Fibroblast of skin of scalp (primary cell): Measurements from ENCODE around the gene PLSCR3.

Source experiments
- DNase-seq: peaks from one replicate; pipeline ENCODE4 v3.0.0-alpha.2; 2013

Gene PLSCR3

DNA sequence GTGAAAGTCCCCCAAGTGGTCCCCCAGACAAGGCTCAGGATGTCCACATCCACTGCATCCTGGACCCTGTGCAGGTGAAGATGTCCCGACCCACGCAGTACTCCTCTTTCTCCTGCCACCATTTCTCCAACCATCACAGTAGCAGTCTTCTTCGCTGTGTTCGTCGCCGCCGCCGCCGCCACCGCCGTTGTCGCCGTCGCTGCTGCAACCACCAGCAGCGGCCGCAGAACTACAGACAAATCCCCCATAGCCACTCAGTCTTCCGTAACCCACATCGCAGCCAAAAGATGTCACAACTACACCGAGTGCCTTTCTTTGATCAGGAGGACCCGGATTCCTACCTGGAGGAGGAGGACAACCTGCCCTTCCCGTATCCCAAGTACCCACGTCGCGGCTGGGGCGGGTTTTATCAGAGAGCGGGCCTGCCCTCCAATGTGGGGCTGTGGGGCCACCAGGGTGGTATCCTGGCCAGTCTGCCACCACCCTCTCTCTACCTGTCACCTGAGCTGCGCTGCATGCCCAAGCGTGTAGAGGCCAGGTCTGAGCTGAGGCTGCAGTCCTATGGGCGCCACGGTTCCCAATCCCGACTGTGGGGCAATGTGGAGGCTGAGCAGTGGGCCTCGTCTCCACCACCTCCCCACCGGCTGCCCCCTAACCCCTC lies 32.0 kb upstream of the PLSCR3 start:
- DNase-seq, result no peak

DNA sequence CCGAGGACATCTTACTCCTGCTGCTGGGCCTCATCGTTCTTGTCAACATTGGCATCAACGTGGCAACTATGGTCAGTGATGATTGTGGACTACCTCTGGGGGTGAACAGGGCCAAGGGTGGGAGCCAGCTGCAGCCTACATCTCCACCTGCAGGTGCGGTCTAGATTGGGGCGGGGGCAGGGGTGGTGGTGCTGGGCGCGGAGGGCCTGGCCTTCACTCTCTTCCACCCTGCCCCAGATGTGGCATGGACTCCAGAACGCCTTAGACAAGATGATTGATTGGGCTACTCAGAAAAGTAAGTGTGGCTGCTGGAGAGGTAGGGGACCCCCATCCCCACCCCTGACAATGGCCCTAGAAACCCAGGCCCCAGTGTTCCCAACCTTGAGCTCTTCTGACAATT lies 31.4 kb upstream of the PLSCR3 start:
- DNase-seq, result no peak

GRCh38 chr17:7425316-7425715 lies 31.0 kb upstream of the PLSCR3 start, which contains the start of gene SPEM2:
SPEM2 (plus strand) TSS chr17:7425616; CDS start chr17:7425689, 73 bp downstream.
- no peak for DNase-seq

DNA sequence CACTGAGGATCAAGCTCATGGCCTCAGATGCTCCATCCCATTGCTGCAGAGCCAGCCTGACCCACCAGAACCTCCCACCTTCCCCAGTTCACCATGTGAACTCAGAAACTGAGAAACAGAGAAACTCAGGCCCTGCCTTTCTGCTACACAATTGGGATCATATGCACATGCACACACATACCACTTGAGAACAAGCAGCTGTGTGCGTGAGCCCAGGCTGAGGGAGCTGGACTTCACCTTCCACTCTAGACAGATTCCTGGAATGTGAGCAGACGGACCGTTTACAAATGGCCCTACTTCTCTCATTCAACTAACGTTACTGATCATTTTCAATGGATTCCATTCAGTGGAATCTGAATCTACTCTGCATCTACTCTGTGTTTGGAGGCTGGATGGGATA lies 29.4 kb upstream of the PLSCR3 start:
- DNase-seq, result no peak

DNA sequence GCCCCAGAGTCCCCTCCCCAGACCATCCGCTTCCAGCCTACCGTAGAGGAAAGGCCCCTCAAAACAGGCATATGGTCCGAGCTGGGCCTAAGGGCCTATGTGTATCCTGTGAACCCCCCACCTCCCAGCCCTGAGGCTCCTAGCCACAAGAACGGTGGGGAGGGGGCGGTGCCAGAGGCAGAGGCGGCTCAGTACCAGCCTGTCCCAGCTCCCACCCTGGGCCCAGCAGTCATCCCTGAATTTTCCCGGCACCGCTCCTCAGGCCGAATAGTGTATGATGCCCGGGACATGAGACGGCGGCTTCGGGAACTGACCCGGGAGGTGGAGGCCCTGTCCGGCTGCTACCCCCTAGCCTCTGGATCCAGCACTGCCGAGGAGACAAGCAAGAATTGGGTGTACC lies 26.9 kb upstream of the PLSCR3 start:
- no peak for DNase-seq

DNA sequence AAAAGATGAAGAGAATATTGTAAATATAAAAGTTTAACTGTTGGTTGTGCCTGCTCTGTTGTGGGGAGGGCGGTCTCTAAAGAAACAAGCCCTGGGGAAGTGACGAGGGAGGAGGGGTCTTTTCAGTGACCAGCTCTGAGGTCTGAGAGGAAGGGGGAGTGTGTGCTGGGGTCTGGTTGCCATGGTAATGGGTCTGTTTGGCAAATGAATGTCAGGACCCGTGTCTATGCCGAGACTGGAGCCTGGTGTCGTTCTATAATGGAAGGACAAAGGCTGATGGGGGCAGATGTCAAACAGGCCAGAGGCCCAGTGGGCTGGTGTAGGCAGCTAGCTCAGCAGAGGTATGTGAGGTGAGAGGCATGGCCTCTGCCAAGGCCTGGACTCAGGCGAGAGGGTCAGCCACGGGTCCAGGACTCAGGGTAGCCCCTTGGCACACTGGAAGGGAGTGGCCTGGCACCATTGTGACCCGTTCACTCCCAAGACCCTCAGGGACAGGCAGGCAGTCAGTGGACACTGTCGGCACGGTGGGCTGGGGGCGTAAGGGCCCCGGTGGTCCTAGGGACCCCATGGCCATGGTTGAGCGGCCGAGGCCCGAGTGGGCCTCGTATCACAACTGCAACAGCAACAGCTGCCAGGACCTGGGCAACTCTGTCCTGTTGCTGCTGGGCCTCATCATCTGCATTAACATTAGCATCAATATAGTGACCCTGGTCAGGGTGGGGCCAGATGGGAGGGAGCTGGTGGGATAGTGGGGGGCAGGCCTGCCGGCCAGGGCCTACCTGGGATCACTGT lies 25.7 kb upstream of the PLSCR3 start, which contains the start of gene SPEM1:
Gene SPEM1 (plus strand): TSS at position 506 of the 792 bp plus-strand sequence. CDS start 61 bp downstream, at position 567.
- no peak for DNase-seq

- no peak for DNase-seq
Observed at GRCh38 chr17:7418472-7419152, 24.3 kb upstream of the PLSCR3 start.

GRCh38 chr17:7417056-7417655 lies 22.8 kb upstream of the PLSCR3 start:
- no peak for DNase-seq

DNA sequence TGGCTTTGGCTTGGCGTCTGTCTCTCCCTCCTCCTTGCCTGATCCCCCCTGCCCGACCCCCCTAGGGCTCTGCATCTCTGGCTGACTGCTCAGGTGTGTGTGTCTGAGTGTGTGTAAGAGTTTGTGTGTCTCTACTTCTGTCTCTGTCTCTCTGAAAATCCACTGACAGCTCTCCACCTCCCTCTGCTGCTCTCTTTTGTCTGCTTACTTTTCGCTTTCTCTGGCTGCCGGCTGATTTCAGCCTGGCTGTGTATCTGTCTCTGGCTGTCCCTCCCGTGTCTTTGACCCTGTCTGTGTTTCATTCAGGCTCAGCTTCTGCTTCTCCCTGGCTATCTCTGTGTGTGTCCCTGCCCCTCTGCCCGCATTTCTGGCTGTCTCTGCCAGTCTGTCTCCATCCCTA lies 22.0 kb upstream of the PLSCR3 start:
- no peak for DNase-seq

GRCh38 chr17:7415784-7416183 lies 21.5 kb upstream of the PLSCR3 start:
- DNase-seq, result no peak

DNA sequence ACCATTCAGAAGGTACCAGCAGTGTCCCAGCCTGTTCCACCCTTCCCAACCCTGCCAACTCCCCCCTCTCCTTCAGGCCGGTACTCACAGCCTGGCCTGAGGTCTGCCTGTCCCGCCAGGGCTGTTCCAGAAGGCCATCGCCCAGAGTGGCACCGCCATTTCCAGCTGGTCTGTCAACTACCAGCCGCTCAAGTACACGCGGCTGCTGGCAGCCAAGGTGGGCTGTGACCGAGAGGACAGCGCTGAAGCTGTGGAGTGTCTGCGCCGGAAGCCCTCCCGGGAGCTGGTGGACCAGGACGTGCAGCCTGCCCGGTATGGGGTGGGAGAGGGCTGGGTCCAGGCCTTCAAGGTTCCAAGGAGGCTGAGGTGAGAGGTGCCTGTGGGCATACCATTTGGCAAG lies 20.5 kb upstream of the PLSCR3 start:
- DNase-seq, result no peak

GRCh38 chr17:7413346-7413985 lies 19.1 kb upstream of the PLSCR3 start:
- DNase-seq, result peak; percentile 38

- DNase-seq, result no peak
Observed at GRCh38 chr17:7411427-7411750, 17.1 kb upstream of the PLSCR3 start.

DNA sequence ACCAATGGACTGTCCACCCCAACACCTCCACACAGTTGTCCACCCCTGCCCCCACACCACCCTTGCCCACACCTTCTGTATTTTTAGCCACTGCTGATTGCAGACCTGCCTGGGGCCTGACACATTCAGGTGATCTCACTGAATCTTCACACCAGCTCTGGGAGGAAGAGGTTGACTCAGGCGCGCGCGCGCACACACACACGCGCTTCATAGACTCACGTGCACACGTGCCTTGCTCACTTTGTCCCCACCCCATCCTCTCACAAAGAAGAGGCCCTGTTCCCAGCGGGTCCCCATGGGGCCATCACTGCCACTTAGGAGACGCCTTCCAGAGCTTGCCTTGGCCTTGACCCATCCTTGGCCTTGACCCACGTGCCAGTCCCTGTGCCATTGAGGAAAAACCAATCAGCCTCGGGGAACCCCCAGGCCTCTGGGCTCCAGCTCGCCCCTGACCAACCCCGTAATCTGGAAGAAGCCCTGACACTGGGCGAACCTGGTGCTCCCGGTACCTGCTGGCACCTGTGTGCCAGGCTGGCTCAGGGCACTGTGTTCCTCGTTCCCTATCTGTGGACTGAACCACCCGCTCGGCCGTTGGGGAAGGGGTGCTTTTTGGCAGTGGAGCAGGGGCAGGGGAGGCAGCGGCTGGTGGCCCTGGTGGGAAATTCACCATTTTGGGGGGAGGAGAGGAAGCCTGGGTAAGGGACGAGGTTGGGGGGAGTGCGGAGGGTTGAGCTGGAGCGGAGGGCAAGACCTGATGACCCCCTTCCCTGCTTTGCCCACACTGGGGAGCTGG lies 16.5 kb upstream of the PLSCR3 start:
- DNase-seq, result no peak

DNA sequence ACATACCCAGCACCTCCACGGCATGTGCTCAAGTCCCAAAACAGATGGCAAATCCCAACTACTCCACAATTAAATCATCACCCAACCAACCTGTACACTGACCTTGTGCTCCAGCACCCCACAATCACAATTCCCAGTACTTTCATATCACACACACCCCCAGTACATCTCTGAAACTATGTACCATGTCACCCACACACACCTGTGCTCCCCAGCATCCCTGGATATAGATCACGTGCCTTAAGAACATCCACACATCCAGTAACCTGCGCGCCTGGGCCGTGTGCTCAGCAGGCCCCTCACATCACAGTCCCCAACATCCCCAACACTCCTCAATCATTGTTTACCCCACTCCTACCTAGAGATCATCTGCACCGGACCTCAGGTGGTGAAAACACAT lies 15.4 kb upstream of the PLSCR3 start:
- no peak for DNase-seq

- no peak for DNase-seq
Observed at GRCh38 chr17:7408863-7409262, 14.5 kb upstream of the PLSCR3 start.

GRCh38 chr17:7408252-7408727 lies 14.0 kb upstream of the PLSCR3 start:
- DNase-seq, result no peak

DNA sequence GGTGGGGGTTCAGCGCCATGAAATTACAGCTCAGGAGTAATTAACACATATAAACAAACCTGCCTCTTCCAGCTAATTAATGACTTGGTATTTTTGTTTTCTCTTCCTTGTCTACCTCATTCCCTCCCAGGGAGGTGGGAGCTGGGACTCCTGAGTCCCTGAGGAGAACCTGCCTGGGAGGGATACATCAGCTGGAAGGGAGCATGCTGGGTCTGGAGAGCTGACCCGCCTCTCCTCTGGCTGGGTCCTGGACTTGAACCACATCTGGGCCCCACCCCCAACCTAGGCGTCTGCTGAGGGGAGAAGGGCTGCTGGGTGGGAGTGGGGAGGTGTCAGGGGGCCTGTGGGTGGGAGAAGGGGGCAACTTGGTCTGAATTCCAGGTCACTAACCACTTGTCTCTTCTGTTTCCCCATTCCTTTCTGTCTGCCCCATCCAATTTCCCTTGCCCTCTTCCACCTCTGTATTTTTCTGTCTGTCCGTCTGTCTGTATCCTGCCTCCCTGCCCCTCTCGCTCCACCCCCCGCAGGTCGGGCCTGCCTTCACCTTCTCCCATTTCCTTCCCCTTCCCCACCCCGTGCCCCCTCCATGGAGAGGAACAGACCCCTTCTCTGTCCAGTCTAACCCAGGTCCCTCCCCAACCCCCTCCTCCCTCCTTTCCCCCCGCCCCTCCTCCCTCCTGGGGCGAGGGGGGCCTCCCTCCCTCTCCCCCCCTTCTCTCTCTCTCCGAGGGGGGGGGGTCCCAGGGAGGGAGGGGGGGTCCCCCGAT lies 13.3 kb upstream of the PLSCR3 start, which contains the start of gene NLGN2:
Gene NLGN2 (plus strand): TSS at position 361 of the 767 bp plus-strand sequence. CDS start 411 bp downstream, outside the sequence.
- DNase-seq, result no peak

GRCh38 chr17:7407082-7407481 lies 12.8 kb upstream of the PLSCR3 start:
- DNase-seq, result no peak

- no peak for DNase-seq
Observed at GRCh38 chr17:7406235-7406825, 12.0 kb upstream of the PLSCR3 start.
